DND-41 (cell line): Measurements from ENCODE around the gene DGKE.

Source experiments
- ATAC-seq: fragments of 200-7000 bp; cut with Tn5 transposase; 3 replicates; pipeline ENCODE4 v1.9.1; 2021; ENCODE audit warnings: low read depth; ENCODE audit not compliant: insufficient read depth
- DNase-seq: peaks from one replicate; pipeline ENCODE4 v3.0.0-alpha.2; 2020
- H2AFZ ChIP-seq: 2 replicates; pipeline ENCODE4 v1.6.0; 2012; ENCODE audit warnings: low read depth, low read length
- H3K27ac ChIP-seq: 2 replicates; pipeline ENCODE4 v1.5.1; 2012; ENCODE audit warnings: low read length, inconsistent platforms
- H3K27me3 ChIP-seq: fragments of 200-600 bp; sonication (generic); 2 replicates; pipeline ENCODE4 v1.6.0; 2012; ENCODE audit warnings: low read length, mild to moderate bottlenecking, inconsistent platforms; ENCODE audit not compliant: insufficient read depth, poor library complexity
- H3K36me3 ChIP-seq: 2 replicates; pipeline ENCODE4 v1.5.1; 2012; ENCODE audit warnings: low read length, inconsistent platforms; ENCODE audit not compliant: insufficient read depth
- H3K4me1 ChIP-seq: 2 replicates; pipeline ENCODE4 v1.5.1; 2012; ENCODE audit warnings: mild to moderate bottlenecking, low read length; ENCODE audit not compliant: insufficient read depth
- H3K4me2 ChIP-seq: 2 replicates; pipeline ENCODE4 v1.6.0; 2012; ENCODE audit warnings: mild to moderate bottlenecking, moderate library complexity, low read length, inconsistent platforms; ENCODE audit not compliant: insufficient read depth
- H3K4me3 ChIP-seq, 2 experiments: fragments of 200-600 bp in 1 of 2; shearing (Covaris generic) in 1 of 2; 2 replicates each; pipeline ENCODE4 v1.5.1; 2012 to 2016; ENCODE audit warnings: inconsistent platforms in 2 of 2, low read length in 2 of 2, mild to moderate bottlenecking in 2 of 2, low read depth in 1 of 2, moderate library complexity in 1 of 2
- H3K79me2 ChIP-seq: 2 replicates; pipeline ENCODE4 v1.6.0; 2012; ENCODE audit warnings: low read length, inconsistent platforms; ENCODE audit not compliant: insufficient read depth
- H3K9ac ChIP-seq: 2 replicates; pipeline ENCODE4 v1.6.0; 2012; ENCODE audit warnings: low read depth, mild to moderate bottlenecking, inconsistent platforms, low read length, moderate library complexity
- H3K9me3 ChIP-seq: 2 replicates; pipeline ENCODE4 v1.5.1; 2012; ENCODE audit warnings: low read length, moderate library complexity, mild to moderate bottlenecking, inconsistent platforms; ENCODE audit not compliant: insufficient read depth, severe bottlenecking
- H4K20me1 ChIP-seq: 2 replicates; pipeline ENCODE4 v1.6.0; 2012; ENCODE audit warnings: low read length; ENCODE audit not compliant: insufficient read depth
- CTCF ChIP-seq: IDR thresholded peaks from 2 replicates; pipeline ENCODE4 v1.5.1; 2012; ENCODE audit warnings: borderline replicate concordance, low read length, moderate library complexity, mild to moderate bottlenecking; ENCODE audit not compliant: poor library complexity, severe bottlenecking; ENCODE audit errors: extremely low read depth
- EZH2 ChIP-seq: IDR thresholded peaks from 3 replicates; pipeline ENCODE4 v1.6.1; 2012; ENCODE audit warnings: borderline replicate concordance, low read depth, mild to moderate bottlenecking, moderate library complexity, low read length, inconsistent platforms; ENCODE audit not compliant: severe bottlenecking

Gene DGKE

GRCh38 chr17:56812901-56813388 is 21.0 kb upstream of the DGKE start:
- H3K4me2 ChIP-seq = no peak overlapping the region; the same call in 1 of the 2 replicates
- peak overlapping the region; percentile 48 for H3K27ac ChIP-seq
- peaks cover 38% of the 10 kb centered on the region for H3K4me1 ChIP-seq
- no peak overlapping the region; the same call in 1 of the 2 replicates for H3K9ac ChIP-seq
- no peaks in the 10 kb centered on the region for H3K36me3 ChIP-seq
- H4K20me1 ChIP-seq = no peaks in the 10 kb centered on the region
- H3K4me3 ChIP-seq = no peak overlapping the region
- H3K27me3 ChIP-seq = no peaks in the 10 kb centered on the region
- no peaks in the 10 kb centered on the region for H3K79me2 ChIP-seq
- H3K9me3 ChIP-seq = no peaks in the 10 kb centered on the region
- H2AFZ ChIP-seq = no peak overlapping the region
- DNase-seq (peak; percentile 67), ATAC-seq (peak; percentile 78)
- TF ChIP-seq EZH2 = no peak
- no peak for TF ChIP-seq CTCF

GRCh38 chr17:56815711-56816110 is 18.2 kb upstream of the DGKE start:
- Histone ChIP-seq H3K4me2 (no peak overlapping the region), H3K9ac (no peak overlapping the region), H3K79me2 (no peaks in the 10 kb centered on the region), H3K27ac (no peak overlapping the region), H3K27me3 (no peaks in the 10 kb centered on the region), H3K4me3 (no peak overlapping the region), H3K36me3 (no peaks in the 10 kb centered on the region), H3K4me1 (peaks cover 41% of the 10 kb centered on the region), H2AFZ (no peak overlapping the region), H3K9me3 (no peaks in the 10 kb centered on the region), H4K20me1 (no peaks in the 10 kb centered on the region)
- no peak for ATAC-seq
- no peak for DNase-seq
- TF ChIP-seq EZH2 (no peak), CTCF (no peak)

- no peak overlapping the region for H3K9ac ChIP-seq
- TF ChIP-seq EZH2 (no peak), CTCF (no peak)
Observed at GRCh38 chr17:56817066-56817465, 16.9 kb upstream of the DGKE start.

GRCh38 chr17:56819030-56819429 is 14.9 kb upstream of the DGKE start:
- TF ChIP-seq CTCF (no peak), EZH2 (no peak)
- Histone ChIP-seq H3K27ac (no peak overlapping the region), H3K4me1 (peaks cover 8% of the 10 kb centered on the region), H3K79me2 (no peaks in the 10 kb centered on the region), H4K20me1 (no peaks in the 10 kb centered on the region), H3K36me3 (no peaks in the 10 kb centered on the region), H3K4me3 (no peak overlapping the region), H3K9me3 (no peaks in the 10 kb centered on the region), H3K9ac (no peak overlapping the region), H3K4me2 (no peak overlapping the region), H3K27me3 (no peaks in the 10 kb centered on the region), H2AFZ (no peak overlapping the region)
- no peak for DNase-seq
- ATAC-seq = no peak

More at GRCh38 chr17:56817066-56817465, 16.9 kb upstream of the DGKE start:
- Histone ChIP-seq H3K4me1 (peaks cover 27% of the 10 kb centered on the region), H3K4me3 (no peak overlapping the region), H3K79me2 (no peaks in the 10 kb centered on the region), H4K20me1 (no peaks in the 10 kb centered on the region), H3K27ac (no peak overlapping the region), H3K27me3 (no peaks in the 10 kb centered on the region), H3K36me3 (no peaks in the 10 kb centered on the region), H2AFZ (no peak overlapping the region), H3K4me2 (no peak overlapping the region), H3K9me3 (no peaks in the 10 kb centered on the region)
- ATAC-seq (no peak), DNase-seq (no peak)
